Pancreas (tissue), 10 donors: ENCODE measurements around the gene HINFP. TPM values are rescaled to one million over a fixed set of nuclear protein-coding genes. Genes with fewer than 3 reads are reported as not detected.

Experiments
- ATAC-seq, 4 donors: fragments of 200-7000 bp; cut with Tn5 transposase; one replicate each; pipeline versions ENCODE4 v1.8.0 to v1.9.1; 2020; ENCODE audit warnings: mild to moderate bottlenecking in 4 of 4, moderate library complexity in 4 of 4
- DNase-seq, 6 donors: peaks; one replicate each; pipeline ENCODE4 v3.0.0-alpha.2; 2020
- FAIRE-seq: peaks from 2 replicates; lab custom pipeline; 2012; peaks lifted over from hg19 to GRCh38; lab: Jason Lieb, UNC
- H3K27ac ChIP-seq, 4 donors: fragments of 200-600 bp; sonication (generic); 1 replicate in 3 of 4; 2 replicates in 1 of 4; pipeline versions ENCODE4 v1.5.0 to v1.8.0; 2020
- H3K27me3 ChIP-seq, 4 donors: fragments of 200-600 bp; one replicate each; pipeline ENCODE4 v1.8.0; 2021
- H3K36me3 ChIP-seq, 3 donors: fragments of 200-600 bp; sonication (generic) in 1 of 3; one replicate each; pipeline versions ENCODE4 v1.5.0 to v1.8.0; 2020 to 2021
- H3K4me1 ChIP-seq, 3 donors: fragments of 200-600 bp; one replicate each; pipeline ENCODE4 v1.8.0; 2021
- H3K4me3 ChIP-seq, 4 donors: fragments of 200-600 bp; sonication (generic) in 2 of 4; one replicate each; pipeline versions ENCODE4 v1.5.0 to v1.8.0; 2020 to 2021
- H3K9me3 ChIP-seq, 4 donors: fragments of 200-600 bp; one replicate each; pipeline ENCODE4 v1.8.0; 2021
- WGBS, 2 donors: extraction: QIAGEN DNeasy Blood & Tissue Kit; methylation state at CpG; one replicate each; pipeline ENCODE4 v1.1.7; 2013; 5-methylcytosine and 5-hydroxymethylcytosine counted together
- intact Hi-C, 3 donors: fragments of 100-400 bp; cut with DNase I; formaldehyde crosslinking; loops; one replicate each; pipeline versions ENCODE4 v1.11.1 to v1.14.2; 2022
- polyA plus RNA-seq, 2 donors: library from polyadenylated mRNA; stranded (reverse); fragments of 200-250 nt; gene quantifications; one replicate each; pipeline ENCODE4 v1.2.3, GENCODE V29; 2013
- total RNA-seq, 6 donors: library from RNA; stranded (reverse); fragmentation: NEBNext Ultra II Directional in 4 of 6; extraction: Animal tissue kit (Norgen Biotek cat#: 25700) in 4 of 6; gene quantifications; one replicate each; pipeline versions ENCODE4 v1.2.1 to v1.2.4, GENCODE V29; 2021 to 2023
- TF ChIP-seq, protein P1 (sequence below), 4 donors: fragments of 200-600 bp; sonication (generic) in 3 of 4; IDR thresholded peaks; one replicate each; pipeline versions ENCODE4 v1.5.0 to v1.8.0; 2021; ENCODE audit warnings: antibody characterized with exemption in 4 of 4
- donor health status: healthy with polysubstance abuse.
- donor health status: DM: no; HTN: no; CAD: no; lungs with moderate emphysema.
- donor health status: DM: no; HTN: no; CAD: no.
- donor health status: control.
- donor health status: control.
- donor health status: Bipolar disorder and iron deficiency.
- donor health status: DM: yes; HTN: yes; CAD: no.
- donor health status: DM: no; HTN: no; CAD: no.
- donor health status: DM: no; HTN: no; CAD: no.
- donor health status: DM: yes; HTN: yes; CAD: no.

Gene HINFP
- total and polyA plus RNA-seq, 8 donors: 8.6 to 21.3 (median 13.3) TPM

DNA sequence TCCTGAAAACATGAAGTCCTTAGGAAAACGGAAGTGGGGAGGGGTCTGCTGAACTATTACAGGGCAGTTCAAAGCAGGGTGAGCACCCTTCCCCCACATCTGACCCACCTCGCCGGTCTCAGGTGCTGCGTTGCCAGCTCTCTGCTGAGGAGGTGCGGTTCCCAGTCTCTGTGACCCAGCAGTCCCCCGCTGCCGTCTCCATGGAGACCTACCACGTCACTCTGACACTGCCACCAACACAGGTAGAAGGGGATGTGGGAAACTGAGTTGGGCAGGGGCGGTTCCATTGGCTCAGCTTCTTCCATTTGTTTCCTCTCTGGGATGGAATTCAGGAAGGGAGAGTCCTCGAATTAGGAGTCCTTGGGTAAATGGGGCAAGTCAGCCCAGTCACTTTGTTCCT lies 10.9 kb upstream of the HINFP start:
- TF ChIP-seq, protein P1, sequence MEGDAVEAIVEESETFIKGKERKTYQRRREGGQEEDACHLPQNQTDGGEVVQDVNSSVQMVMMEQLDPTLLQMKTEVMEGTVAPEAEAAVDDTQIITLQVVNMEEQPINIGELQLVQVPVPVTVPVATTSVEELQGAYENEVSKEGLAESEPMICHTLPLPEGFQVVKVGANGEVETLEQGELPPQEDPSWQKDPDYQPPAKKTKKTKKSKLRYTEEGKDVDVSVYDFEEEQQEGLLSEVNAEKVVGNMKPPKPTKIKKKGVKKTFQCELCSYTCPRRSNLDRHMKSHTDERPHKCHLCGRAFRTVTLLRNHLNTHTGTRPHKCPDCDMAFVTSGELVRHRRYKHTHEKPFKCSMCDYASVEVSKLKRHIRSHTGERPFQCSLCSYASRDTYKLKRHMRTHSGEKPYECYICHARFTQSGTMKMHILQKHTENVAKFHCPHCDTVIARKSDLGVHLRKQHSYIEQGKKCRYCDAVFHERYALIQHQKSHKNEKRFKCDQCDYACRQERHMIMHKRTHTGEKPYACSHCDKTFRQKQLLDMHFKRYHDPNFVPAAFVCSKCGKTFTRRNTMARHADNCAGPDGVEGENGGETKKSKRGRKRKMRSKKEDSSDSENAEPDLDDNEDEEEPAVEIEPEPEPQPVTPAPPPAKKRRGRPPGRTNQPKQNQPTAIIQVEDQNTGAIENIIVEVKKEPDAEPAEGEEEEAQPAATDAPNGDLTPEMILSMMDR (IDR thresholded peaks at IDR 0.05): no peak
- peak in 1 of 6 donors; percentile 42 for DNase-seq
- Histone ChIP-seq H3K27me3 (no peaks in the 10 kb centered on the region), H3K4me1 (peaks cover 0 to 16% (median 0%) of the 10 kb centered on the region in 3 donors), H3K27ac (no peak overlapping the region), H3K36me3 (peaks cover 0 to 29% (median 3%) of the 10 kb centered on the region in 3 donors), H3K4me3 (no peak overlapping the region), H3K9me3 (no peaks in the 10 kb centered on the region)
- no peak for FAIRE-seq
- intact Hi-C loops: no loop called here
- no peak for ATAC-seq
- WGBS, 2 donors: 83 to 87% methylated on average over 10 of the region's 10 CpGs

DNA sequence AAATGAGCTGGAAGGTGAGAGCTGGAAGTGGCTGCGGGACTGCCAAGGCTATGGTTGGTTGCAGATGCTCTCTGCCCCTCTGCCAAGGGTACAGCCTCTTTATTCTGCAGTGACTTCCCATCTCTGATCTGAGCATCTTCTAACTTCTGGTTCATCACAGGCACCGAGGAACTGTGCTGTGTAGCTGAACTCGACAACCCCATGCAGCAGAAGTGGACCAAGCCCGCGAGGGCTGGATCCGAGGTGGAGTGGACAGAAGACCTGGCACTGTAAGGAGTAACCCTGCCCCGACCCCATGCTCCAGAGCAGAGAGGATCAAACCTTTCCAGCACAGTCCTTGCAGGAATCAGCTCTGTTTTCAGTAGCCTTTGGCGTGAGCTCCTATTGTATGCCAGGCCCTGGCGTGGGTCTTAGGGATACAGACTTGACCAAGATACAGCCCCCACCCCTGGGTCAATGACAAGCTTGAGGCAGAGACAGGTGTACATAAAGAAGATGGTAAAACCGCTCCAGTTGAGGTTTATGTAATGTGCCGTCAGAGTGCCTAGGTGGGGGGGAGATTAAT lies 9.9 kb upstream of the HINFP start:
- DNase-seq: peak in 1 of 6 donors; percentile 44
- intact Hi-C loops: no loop called here
- H3K4me1 ChIP-seq: peaks cover 0 to 14% (median 0%) of the 10 kb centered on the region in 3 donors
- no peak for ATAC-seq
- peaks cover 0 to 29% (median 3%) of the 10 kb centered on the region in 3 donors for H3K36me3 ChIP-seq
- no peak overlapping the region for H3K27ac ChIP-seq
- no peak overlapping the region for H3K4me3 ChIP-seq
- 92% methylated on average over 11 of the region's 11 CpGs for WGBS, 2 donors
- no peaks in the 10 kb centered on the region for H3K27me3 ChIP-seq
- no peaks in the 10 kb centered on the region for H3K9me3 ChIP-seq
- FAIRE-seq: no peak
- TF ChIP-seq, protein P1 (IDR thresholded peaks at IDR 0.05): no peak

DNA sequence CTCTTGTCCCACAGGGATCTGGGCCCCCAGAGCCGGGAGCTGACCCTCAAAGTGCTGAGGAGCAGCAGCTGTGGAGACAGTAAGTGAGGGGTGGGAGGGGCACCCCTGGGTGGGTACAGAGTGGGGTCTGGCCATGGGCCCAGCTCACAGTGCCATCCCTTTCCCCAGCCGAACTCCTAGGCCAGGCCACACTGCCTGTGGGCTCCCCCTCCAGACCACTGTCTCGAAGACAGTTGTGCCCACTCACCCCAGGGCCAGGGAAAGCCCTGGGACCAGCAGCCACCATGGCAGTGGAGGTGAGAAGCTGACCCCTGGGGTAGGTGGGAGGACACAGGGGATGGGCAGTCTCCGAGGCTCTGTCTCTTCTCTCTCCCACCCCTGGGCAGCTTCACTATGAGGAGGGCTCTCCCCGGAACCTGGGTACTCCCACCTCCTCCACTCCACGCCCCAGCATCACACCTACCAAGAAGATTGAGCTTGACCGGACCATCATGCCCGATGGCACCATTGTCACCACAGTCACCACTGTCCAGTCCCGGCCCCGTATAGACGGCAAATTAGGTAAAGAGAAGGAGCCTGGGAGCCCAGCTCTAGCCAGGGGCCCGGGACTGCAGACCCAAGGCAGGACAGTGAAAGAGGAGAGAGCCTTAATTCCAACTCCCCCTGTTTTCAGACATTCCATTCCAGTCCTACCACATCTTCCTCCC lies 8.9 kb upstream of the HINFP start:
- no peak for ATAC-seq

DNA sequence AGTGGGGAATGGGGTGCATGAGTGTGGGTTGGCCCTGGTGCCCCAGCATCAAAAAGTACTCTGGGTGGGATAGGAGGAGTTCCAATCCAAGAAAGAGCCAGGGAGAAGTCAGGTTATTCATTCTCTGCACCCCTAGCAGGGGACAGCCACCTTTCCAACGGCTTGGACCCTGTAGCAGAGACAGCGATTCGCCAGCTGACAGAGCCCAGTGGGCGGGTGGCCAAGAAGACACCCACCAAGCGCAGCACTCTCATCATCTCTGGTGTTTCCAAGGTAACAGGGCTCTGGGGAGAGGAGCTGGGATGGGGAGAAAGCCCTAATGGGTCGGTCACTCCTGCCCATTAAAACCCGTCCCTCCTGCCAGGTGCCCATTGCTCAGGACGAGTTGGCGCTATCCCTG lies 7.7 kb upstream of the HINFP start:
- intact Hi-C loops: no loop called here
- WGBS, 2 donors: 91 to 96% methylated on average over 9 of the region's 9 CpGs
- no peak overlapping the region for H3K27ac ChIP-seq
- FAIRE-seq (no peak), DNase-seq (no peak), ATAC-seq (no peak)
- H3K4me3 ChIP-seq: no peak overlapping the region
- no peaks in the 10 kb centered on the region for H3K27me3 ChIP-seq
- no peaks in the 10 kb centered on the region for H3K9me3 ChIP-seq
- TF ChIP-seq, protein P1 (IDR thresholded peaks at IDR 0.05): no peak
- H3K36me3 ChIP-seq: peaks cover 0 to 29% (median 3%) of the 10 kb centered on the region in 3 donors
- peaks cover 0 to 6% (median 0%) of the 10 kb centered on the region in 3 donors for H3K4me1 ChIP-seq

More for the DNA sequence above, 8.9 kb upstream of the HINFP start:
- 84 to 92% methylated on average over 12 of the region's 12 CpGs for WGBS, 2 donors
- Histone ChIP-seq H3K4me3 (no peak overlapping the region), H3K4me1 (peaks cover 0 to 12% (median 0%) of the 10 kb centered on the region in 3 donors), H3K36me3 (peaks cover 0 to 29% (median 3%) of the 10 kb centered on the region in 3 donors), H3K27me3 (no peaks in the 10 kb centered on the region), H3K27ac (no peak overlapping the region), H3K9me3 (no peaks in the 10 kb centered on the region)
- TF ChIP-seq, protein P1 (IDR thresholded peaks at IDR 0.05): no peak
- FAIRE-seq: no peak
- DNase-seq: no peak
- intact Hi-C loops: no loop called here

DNA sequence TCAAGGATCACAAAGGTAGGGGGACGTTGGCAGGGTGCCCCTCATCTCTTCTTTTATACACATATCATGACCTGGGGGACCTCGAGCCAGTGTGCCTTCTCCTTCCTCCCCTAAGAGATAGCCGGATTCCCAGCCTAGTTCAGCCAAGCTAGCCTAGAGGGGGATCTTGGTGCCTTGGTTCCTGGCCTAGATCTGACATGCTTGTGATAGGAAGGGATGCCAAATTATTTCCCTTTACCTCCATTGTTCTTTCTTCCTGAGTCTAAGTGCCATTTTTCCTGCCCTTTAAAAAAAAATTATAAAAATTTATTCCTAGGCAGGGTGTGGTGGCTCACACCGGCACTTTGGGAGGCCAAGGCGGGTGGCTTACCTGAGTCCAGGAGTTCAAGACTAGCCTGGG lies 7.0 kb upstream of the HINFP start:
- H3K4me3 ChIP-seq: no peak overlapping the region
- TF ChIP-seq, protein P1 (IDR thresholded peaks at IDR 0.05): no peak
- ATAC-seq: no peak
- FAIRE-seq: no peak
- no peaks in the 10 kb centered on the region for H3K9me3 ChIP-seq
- WGBS, 2 donors: 84 to 90% methylated on average over 5 of the region's 5 CpGs
- H3K4me1 ChIP-seq: peaks cover 0 to under 1% (median 0%) of the 10 kb centered on the region in 3 donors
- DNase-seq: no peak
- H3K27ac ChIP-seq: no peak overlapping the region
- intact Hi-C loops: no loop called here
- H3K27me3 ChIP-seq: no peaks in the 10 kb centered on the region
- H3K36me3 ChIP-seq: peaks cover 0 to 29% (median 3%) of the 10 kb centered on the region in 3 donors
